Neural cell (in vitro differentiated cells): Measurements from ENCODE around the gene ADAMTSL2. TPM values are rescaled to one million over a fixed set of nuclear protein-coding genes. Genes with fewer than 3 reads are reported as not detected.

ENCODE experiments used
- H2AFZ ChIP-seq: fragments of 200-600, 300-800 bp; sonication (generic), shearing (Covaris generic); 2 replicates; pipeline ENCODE4 v1.6.0; 2014; ENCODE audit warnings: low read depth, mild to moderate bottlenecking, antibody characterized with exemption, low read length, moderate library complexity
- H3F3A ChIP-seq: fragments of 200-600 bp; shearing (Covaris generic); 2 replicates; pipeline ENCODE4 v1.6.1; 2016; ENCODE audit warnings: mild to moderate bottlenecking, moderate library complexity, mixed read lengths, antibody characterized with exemption, low read length; ENCODE audit not compliant: insufficient read depth, poor library complexity, severe bottlenecking
- H3K27ac ChIP-seq: fragments of 200-600, 300-800 bp; sonication (generic), shearing (Covaris generic); 2 replicates; pipeline ENCODE4 v1.5.1; 2014; ENCODE audit warnings: mild to moderate bottlenecking, low read length, moderate library complexity
- H3K27me3 ChIP-seq: fragments of 300-800, 200-600 bp; sonication (generic), shearing (Covaris generic); 2 replicates; pipeline ENCODE4 v1.6.0; 2014; ENCODE audit warnings: mild to moderate bottlenecking, low read depth, low read length, moderate library complexity; ENCODE audit not compliant: insufficient read depth
- H3K36me3 ChIP-seq: fragments of 300-800, 200-600 bp; sonication (generic), shearing (Covaris generic); 2 replicates; pipeline ENCODE4 v1.5.1; 2014; ENCODE audit warnings: mild to moderate bottlenecking, antibody characterized with exemption, low read length, moderate library complexity; ENCODE audit not compliant: insufficient read depth
- H3K4me2 ChIP-seq: fragments of 300-800, 200-600 bp; sonication (generic), shearing (Covaris generic); 2 replicates; pipeline ENCODE4 v1.6.0; 2014; ENCODE audit warnings: mild to moderate bottlenecking, low read length
- H3K4me3 ChIP-seq: fragments of 300-800, 200-600 bp; sonication (generic), shearing (Covaris generic); 2 replicates; pipeline ENCODE4 v1.5.1; 2014; ENCODE audit warnings: mild to moderate bottlenecking, low read length, moderate library complexity
- H3K79me2 ChIP-seq: fragments of 200-600 bp; shearing (Covaris generic); replicated peaks from 2 replicates; pipeline ENCODE4 v1.6.0; 2014; ENCODE audit warnings: mild to moderate bottlenecking, low read length, moderate library complexity; ENCODE audit not compliant: insufficient read depth
- H3K9ac ChIP-seq: fragments of 300-800, 200-600 bp; sonication (generic), shearing (Covaris generic); 2 replicates; pipeline ENCODE4 v1.6.1; 2016; ENCODE audit warnings: mild to moderate bottlenecking, low read length, mixed read lengths
- H3K9me2 ChIP-seq: fragments of 200-600 bp; shearing (Covaris generic); 2 replicates; pipeline ENCODE4 v1.6.1; 2016; ENCODE audit warnings: mild to moderate bottlenecking, low read length, mixed read lengths; ENCODE audit not compliant: insufficient read depth
- H3K9me3 ChIP-seq: fragments of 200-600, 300-800 bp; sonication (generic), shearing (Covaris generic); 2 replicates; pipeline ENCODE4 v1.6.1; 2016; ENCODE audit warnings: mild to moderate bottlenecking, mixed run types, low read length, moderate library complexity, mixed read lengths
- H4K20me1 ChIP-seq: fragments of 200-600 bp; shearing (Covaris generic); 2 replicates; pipeline ENCODE4 v1.6.1; 2016; ENCODE audit warnings: mild to moderate bottlenecking, mixed run types; ENCODE audit not compliant: insufficient read depth
- EP300 ChIP-seq: fragments of 450-650 bp; conservative IDR thresholded peaks from 2 replicates; pipeline ENCODE4 v1.6.1; 2014; ENCODE audit warnings: antibody characterized with exemption, mild to moderate bottlenecking, moderate library complexity; ENCODE audit not compliant: poor library complexity, severe bottlenecking
- EZH2 ChIP-seq: fragments of 200-600, 300-800 bp; shearing (Covaris generic), sonication (generic); IDR thresholded peaks from 2 replicates; pipeline ENCODE4 v1.6.1; 2014; ENCODE audit warnings: antibody characterized with exemption, low read length, borderline replicate concordance, mild to moderate bottlenecking; ENCODE audit not compliant: insufficient read depth, poor library complexity, severe bottlenecking
- MXI1 ChIP-seq: fragments of 450-650 bp; conservative IDR thresholded peaks from 2 replicates; pipeline ENCODE4 v1.6.1; 2014; ENCODE audit warnings: antibody characterized with exemption, mild to moderate bottlenecking; ENCODE audit not compliant: poor library complexity, severe bottlenecking
- POLR2AphosphoS5 ChIP-seq: IDR thresholded peaks from 2 replicates; pipeline ENCODE4 v1.6.1; 2012
- RAD21 ChIP-seq: fragments of 450-650 bp; conservative IDR thresholded peaks from 2 replicates; pipeline ENCODE4 v1.6.1; 2014; ENCODE audit warnings: antibody characterized with exemption, mild to moderate bottlenecking, moderate library complexity
- REST ChIP-seq: IDR thresholded peaks from 2 replicates; pipeline ENCODE4 v1.6.1; 2012; ENCODE audit warnings: borderline replicate concordance
- SMC3 ChIP-seq: fragments of 450-650 bp; conservative IDR thresholded peaks from 2 replicates; pipeline ENCODE4 v1.6.1; 2014; ENCODE audit warnings: antibody characterized with exemption, mild to moderate bottlenecking, moderate library complexity; ENCODE audit not compliant: poor library complexity
- TAF1 ChIP-seq: IDR thresholded peaks from 2 replicates; pipeline ENCODE4 v1.6.1; 2012; ENCODE audit warnings: low read depth
- polyA plus RNA-seq: library from polyadenylated mRNA; depleted of rRNA; stranded (reverse); fragments of >200 nt; gene quantifications from 2 replicates; pipeline ENCODE4 v1.2.3, GENCODE V29; 2014
- TF ChIP-seq, protein P1 (sequence below): fragments of 450-650 bp; IDR thresholded peaks from 2 replicates; pipeline ENCODE4 v1.5.1; 2014; ENCODE audit warnings: antibody characterized with exemption, mild to moderate bottlenecking, moderate library complexity; ENCODE audit not compliant: poor library complexity, severe bottlenecking

ADAMTSL2 gene
- polyA plus RNA-seq, 1 donor from 2014 or later: 0.85 TPM

GRCh38 chr9:133581513-133582343 is 47.2 kb downstream of the ADAMTSL2 start:
- Histone ChIP-seq H4K20me1 (no peaks in the 10 kb centered on the region), H3K27me3 (no peaks in the 10 kb centered on the region), H3F3A (no peaks in the 10 kb centered on the region), H3K9me3 (no peaks in the 10 kb centered on the region), H3K9me2 (no peaks in the 10 kb centered on the region), H3K36me3 (no peaks in the 10 kb centered on the region), H3K4me3 (no peak overlapping the region), H3K4me2 (no peak overlapping the region), H3K79me2 (no peaks in the 10 kb centered on the region), H2AFZ (no peak overlapping the region), H3K9ac (peak overlapping the region; percentile 7), H3K27ac (no peak overlapping the region)
- no peak for TF ChIP-seq RAD21
- no peak for TF ChIP-seq POLR2AphosphoS5
- TF ChIP-seq EP300: no peak
- peak; percentile 26 for TF ChIP-seq MXI1
- no peak for TF ChIP-seq EZH2
- TF ChIP-seq SMC3: no peak
- TF ChIP-seq TAF1: no peak
- TF ChIP-seq REST: no peak

GRCh38 chr9:133582501-133583045 is 48.1 kb downstream of the ADAMTSL2 start:
- TF ChIP-seq RAD21 (no peak), EP300 (no peak), MXI1 (no peak), EZH2 (no peak), SMC3 (no peak), TAF1 (no peak), REST (no peak), POLR2AphosphoS5 (no peak)
- TF ChIP-seq, protein P1, sequence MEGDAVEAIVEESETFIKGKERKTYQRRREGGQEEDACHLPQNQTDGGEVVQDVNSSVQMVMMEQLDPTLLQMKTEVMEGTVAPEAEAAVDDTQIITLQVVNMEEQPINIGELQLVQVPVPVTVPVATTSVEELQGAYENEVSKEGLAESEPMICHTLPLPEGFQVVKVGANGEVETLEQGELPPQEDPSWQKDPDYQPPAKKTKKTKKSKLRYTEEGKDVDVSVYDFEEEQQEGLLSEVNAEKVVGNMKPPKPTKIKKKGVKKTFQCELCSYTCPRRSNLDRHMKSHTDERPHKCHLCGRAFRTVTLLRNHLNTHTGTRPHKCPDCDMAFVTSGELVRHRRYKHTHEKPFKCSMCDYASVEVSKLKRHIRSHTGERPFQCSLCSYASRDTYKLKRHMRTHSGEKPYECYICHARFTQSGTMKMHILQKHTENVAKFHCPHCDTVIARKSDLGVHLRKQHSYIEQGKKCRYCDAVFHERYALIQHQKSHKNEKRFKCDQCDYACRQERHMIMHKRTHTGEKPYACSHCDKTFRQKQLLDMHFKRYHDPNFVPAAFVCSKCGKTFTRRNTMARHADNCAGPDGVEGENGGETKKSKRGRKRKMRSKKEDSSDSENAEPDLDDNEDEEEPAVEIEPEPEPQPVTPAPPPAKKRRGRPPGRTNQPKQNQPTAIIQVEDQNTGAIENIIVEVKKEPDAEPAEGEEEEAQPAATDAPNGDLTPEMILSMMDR: no peak
- Histone ChIP-seq H4K20me1 (no peaks in the 10 kb centered on the region), H3K9me3 (no peaks in the 10 kb centered on the region), H3K36me3 (no peaks in the 10 kb centered on the region), H3K9me2 (no peaks in the 10 kb centered on the region), H3F3A (no peaks in the 10 kb centered on the region), H3K9ac (no peak overlapping the region), H3K79me2 (no peaks in the 10 kb centered on the region), H3K4me3 (no peak overlapping the region), H3K4me2 (no peak overlapping the region), H2AFZ (no peak overlapping the region), H3K27ac (no peak overlapping the region), H3K27me3 (no peaks in the 10 kb centered on the region)
